Neural progenitor cell (in vitro differentiated cells): ENCODE data around the gene EIF4G3. TPM values are rescaled to one million over a fixed set of nuclear protein-coding genes. Genes with fewer than 3 reads are reported as not detected.

Source experiments
- DNase-seq: peaks from one replicate; pipeline ENCODE4 v3.0.0-alpha.2; 2016; ENCODE audit warnings: low spot score
- H2AFZ ChIP-seq: fragments of 200-600 bp; sonication (generic); replicated peaks from 2 replicates; pipeline ENCODE4 v1.6.1; 2016; ENCODE audit warnings: antibody characterized with exemption
- H3F3A ChIP-seq: fragments of 200-600 bp; sonication (generic); 2 replicates; pipeline ENCODE4 v1.6.1; 2016; ENCODE audit warnings: antibody characterized with exemption, low read depth
- H3K27ac ChIP-seq: fragments of 200-600 bp; sonication (generic); 2 replicates; pipeline ENCODE4 v1.5.1; 2016; ENCODE audit warnings: mild to moderate bottlenecking
- H3K27me3 ChIP-seq: fragments of 200-600 bp; sonication (generic); 2 replicates; pipeline ENCODE4 v1.6.1; 2016; ENCODE audit warnings: mild to moderate bottlenecking, moderate library complexity
- H3K36me3 ChIP-seq: fragments of 200-600 bp; sonication (generic); 2 replicates; pipeline ENCODE4 v1.5.1; 2016
- H3K4me1 ChIP-seq: fragments of 200-600 bp; sonication (generic); 2 replicates; pipeline ENCODE4 v1.6.1; 2016; ENCODE audit warnings: mixed run types
- H3K4me2 ChIP-seq: fragments of 200-600 bp; sonication (generic); 2 replicates; pipeline ENCODE4 v1.6.1; 2016
- H3K4me3 ChIP-seq: fragments of 200-600 bp; sonication (generic); 2 replicates; pipeline ENCODE4 v1.5.1; 2016
- H3K79me2 ChIP-seq: fragments of 200-600 bp; sonication (generic); 2 replicates; pipeline ENCODE4 v1.6.1; 2016; ENCODE audit warnings: low read depth
- H3K9ac ChIP-seq: fragments of 200-600 bp; sonication (generic); 2 replicates; pipeline ENCODE4 v1.6.1; 2016
- H3K9me3 ChIP-seq: fragments of 200-600 bp; sonication (generic); 2 replicates; pipeline ENCODE4 v1.5.1; 2016; ENCODE audit warnings: low read depth
- H4K20me1 ChIP-seq: fragments of 200-600 bp; sonication (generic); 2 replicates; pipeline ENCODE4 v1.6.1; 2016; ENCODE audit warnings: low read depth
- H3K27ac Mint-ChIP-seq: 3 replicates; pipeline ENCODE4 v1.8.0; 2021; ENCODE audit warnings: mixed read lengths
- H3K27me3 Mint-ChIP-seq: 2 replicates; pipeline ENCODE4 v1.8.0; 2022; ENCODE audit warnings: low read depth, mild to moderate bottlenecking, inconsistent platforms, moderate library complexity, mixed read lengths; ENCODE audit not compliant: insufficient read depth
- H3K36me3 Mint-ChIP-seq: 3 replicates; pipeline ENCODE4 v1.8.0; 2021; ENCODE audit warnings: mixed read lengths
- H3K4me1 Mint-ChIP-seq: 3 replicates; pipeline ENCODE4 v1.8.0; 2021; ENCODE audit warnings: mixed read lengths
- H3K4me3 Mint-ChIP-seq: 3 replicates; pipeline ENCODE4 v1.8.0; 2021; ENCODE audit warnings: mild to moderate bottlenecking, moderate library complexity, mixed read lengths
- H3K9me3 Mint-ChIP-seq: 3 replicates; pipeline ENCODE4 v1.8.0; 2020; ENCODE audit warnings: mixed read lengths
- CTCF ChIP-seq: fragments of 200-600 bp; sonication (generic); IDR thresholded peaks from 2 replicates; pipeline ENCODE4 v1.5.1; 2017; ENCODE audit warnings: antibody characterized with exemption, mild to moderate bottlenecking
- EZH2 ChIP-seq: fragments of 200-600 bp; sonication (generic); IDR thresholded peaks from 2 replicates; pipeline ENCODE4 v1.6.1; 2017; ENCODE audit warnings: antibody characterized with exemption, mild to moderate bottlenecking, moderate library complexity
- EZH2phosphoT487 ChIP-seq: fragments of 200-600 bp; sonication (generic); IDR thresholded peaks from 2 replicates; pipeline ENCODE4 v1.6.1; 2017; ENCODE audit warnings: antibody characterized with exemption
- total RNA-seq: library from RNA; depleted of rRNA; stranded (reverse); fragments of >200 nt; gene quantifications from 2 replicates; pipeline ENCODE4 v1.2.3, GENCODE V29; 2015; ENCODE audit warnings: low replicate concordance

EIF4G3 gene
- total RNA-seq, 1 donor from 2014 or later = 73.4 TPM

GRCh38 chr1:21154717-21155116 lies 22.0 kb downstream of the EIF4G3 start:
- Mint-ChIP-seq H3K27me3 (no peaks in the 10 kb centered on the region), H3K4me1 (peaks cover 15% of the 10 kb centered on the region), H3K4me3 (no peak overlapping the region), H3K36me3 (peaks cover 8% of the 10 kb centered on the region), H3K9me3 (no peaks in the 10 kb centered on the region), H3K27ac (no peak overlapping the region)
- H3K27ac ChIP-seq = no peak overlapping the region
- H3K4me1 ChIP-seq = no peaks in the 10 kb centered on the region
- no peaks in the 10 kb centered on the region for H3K36me3 ChIP-seq
- TF ChIP-seq CTCF = no peak
- no peak for TF ChIP-seq EZH2phosphoT487
- TF ChIP-seq EZH2 = no peak
- H3K27me3 ChIP-seq = no peaks in the 10 kb centered on the region
- no peak for DNase-seq
- H2AFZ ChIP-seq = no peak overlapping the region
- H3F3A ChIP-seq = peaks cover 19% of the 10 kb centered on the region
- H4K20me1 ChIP-seq = peaks cover 66% of the 10 kb centered on the region
- H3K9ac ChIP-seq = no peak overlapping the region
- H3K4me3 ChIP-seq = no peak overlapping the region
- no peak overlapping the region for H3K4me2 ChIP-seq
- no peaks in the 10 kb centered on the region for H3K9me3 ChIP-seq
- peaks cover 99% of the 10 kb centered on the region for H3K79me2 ChIP-seq

GRCh38 chr1:21153388-21153787 lies 23.3 kb downstream of the EIF4G3 start:
- Histone ChIP-seq H3K4me3 (no peak overlapping the region), H2AFZ (no peak overlapping the region), H3K27ac (peak overlapping the region; percentile 66), H3K9ac (no peak overlapping the region), H3F3A (peaks cover 19% of the 10 kb centered on the region), H3K27me3 (no peaks in the 10 kb centered on the region), H3K4me1 (no peaks in the 10 kb centered on the region), H3K4me2 (no peak overlapping the region), H4K20me1 (peaks cover 58% of the 10 kb centered on the region), H3K9me3 (no peaks in the 10 kb centered on the region), H3K79me2 (peaks cover 98% of the 10 kb centered on the region), H3K36me3 (no peaks in the 10 kb centered on the region)
- Mint-ChIP-seq H3K4me1 (peaks cover 20% of the 10 kb centered on the region), H3K27ac (no peak overlapping the region), H3K27me3 (no peaks in the 10 kb centered on the region), H3K36me3 (peaks cover 10% of the 10 kb centered on the region), H3K9me3 (no peaks in the 10 kb centered on the region), H3K4me3 (no peak overlapping the region)
- TF ChIP-seq CTCF (no peak), EZH2 (no peak), EZH2phosphoT487 (no peak)
- DNase-seq = no peak

- H4K20me1 ChIP-seq = peaks cover 50% of the 10 kb centered on the region
- DNase-seq = no peak
- no peak overlapping the region for H3K9ac ChIP-seq
- H3K9me3 ChIP-seq = no peaks in the 10 kb centered on the region
- H3K4me3 ChIP-seq = no peak overlapping the region
- TF ChIP-seq EZH2phosphoT487 (no peak), EZH2 (no peak), CTCF (no peak)
- H3K9me3 Mint-ChIP-seq = no peaks in the 10 kb centered on the region
- no peak overlapping the region for H3K27ac Mint-ChIP-seq
- H3F3A ChIP-seq = peaks cover 19% of the 10 kb centered on the region
- H2AFZ ChIP-seq = no peak overlapping the region
- no peak overlapping the region for H3K4me2 ChIP-seq
- peak overlapping the region; percentile 66 for H3K27ac ChIP-seq
- peaks cover 5% of the 10 kb centered on the region for H3K36me3 ChIP-seq
- H3K27me3 Mint-ChIP-seq = peaks cover 2% of the 10 kb centered on the region
- H3K4me1 ChIP-seq = no peaks in the 10 kb centered on the region
- no peak overlapping the region for H3K4me3 Mint-ChIP-seq
- peaks cover 11% of the 10 kb centered on the region for H3K36me3 Mint-ChIP-seq
- no peaks in the 10 kb centered on the region for H3K27me3 ChIP-seq
- peaks cover 98% of the 10 kb centered on the region for H3K79me2 ChIP-seq
- H3K4me1 Mint-ChIP-seq = peaks cover 20% of the 10 kb centered on the region
Measured at GRCh38 chr1:21152423-21153100, 24.1 kb downstream of the EIF4G3 start.
